Activated naive CD4-positive, alpha-beta T cell treated with anti-CD3 and anti-CD28 coated beads, Interleukin-2, amount 50 U/mL, for 24 hours (primary cell): ENCODE measurements around the gene PSAP.
A peak's percentile ranks its signal among the peaks of the same experiment; 100 is the strongest.

Experiments
- H3K27ac Mint-ChIP-seq: one replicate; pipeline ENCODE4 v1.8.0; 2021; ENCODE audit warnings: mild to moderate bottlenecking, mixed read lengths
- H3K27me3 Mint-ChIP-seq: one replicate; pipeline ENCODE4 v1.8.0; 2021; ENCODE audit warnings: mixed read lengths
- H3K36me3 Mint-ChIP-seq: one replicate; pipeline ENCODE4 v1.8.0; 2021; ENCODE audit warnings: mixed read lengths
- H3K4me1 Mint-ChIP-seq: one replicate; pipeline ENCODE4 v1.8.0; 2021; ENCODE audit warnings: mixed read lengths
- H3K4me3 Mint-ChIP-seq: one replicate; pipeline ENCODE4 v1.8.0; 2021; ENCODE audit warnings: mild to moderate bottlenecking, mixed read lengths
- H3K9me3 Mint-ChIP-seq: one replicate; pipeline ENCODE4 v1.8.0; 2021; ENCODE audit warnings: mixed read lengths

Gene PSAP

GRCh38 chr10:71780156-71780555, 70.9 kb downstream of the PSAP start:
- Mint-ChIP-seq H3K9me3 (no peaks in the 10 kb centered on the region), H3K4me3 (no peak overlapping the region), H3K27ac (no peak overlapping the region), H3K36me3 (no peaks in the 10 kb centered on the region), H3K4me1 (peaks cover 18% of the 10 kb centered on the region), H3K27me3 (no peaks in the 10 kb centered on the region)

- Mint-ChIP-seq H3K27ac (no peak overlapping the region), H3K9me3 (no peaks in the 10 kb centered on the region), H3K36me3 (no peaks in the 10 kb centered on the region), H3K4me3 (no peak overlapping the region), H3K4me1 (peaks cover 23% of the 10 kb centered on the region), H3K27me3 (no peaks in the 10 kb centered on the region)
Measured at GRCh38 chr10:71779641-71780040, 71.4 kb downstream of the PSAP start.

- Mint-ChIP-seq H3K4me3 (no peak overlapping the region), H3K36me3 (no peaks in the 10 kb centered on the region), H3K4me1 (peaks cover 35% of the 10 kb centered on the region), H3K27me3 (no peaks in the 10 kb centered on the region), H3K27ac (no peak overlapping the region), H3K9me3 (no peaks in the 10 kb centered on the region)
Measured at GRCh38 chr10:71778071-71778825, 72.8 kb downstream of the PSAP start.

GRCh38 chr10:71777213-71777985, 73.7 kb downstream of the PSAP start:
- H3K9me3 Mint-ChIP-seq: no peaks in the 10 kb centered on the region
- no peaks in the 10 kb centered on the region for H3K27me3 Mint-ChIP-seq
- no peak overlapping the region for H3K4me3 Mint-ChIP-seq
- H3K36me3 Mint-ChIP-seq: no peaks in the 10 kb centered on the region
- peaks cover 35% of the 10 kb centered on the region for H3K4me1 Mint-ChIP-seq
- H3K27ac Mint-ChIP-seq: no peak overlapping the region

DNA sequence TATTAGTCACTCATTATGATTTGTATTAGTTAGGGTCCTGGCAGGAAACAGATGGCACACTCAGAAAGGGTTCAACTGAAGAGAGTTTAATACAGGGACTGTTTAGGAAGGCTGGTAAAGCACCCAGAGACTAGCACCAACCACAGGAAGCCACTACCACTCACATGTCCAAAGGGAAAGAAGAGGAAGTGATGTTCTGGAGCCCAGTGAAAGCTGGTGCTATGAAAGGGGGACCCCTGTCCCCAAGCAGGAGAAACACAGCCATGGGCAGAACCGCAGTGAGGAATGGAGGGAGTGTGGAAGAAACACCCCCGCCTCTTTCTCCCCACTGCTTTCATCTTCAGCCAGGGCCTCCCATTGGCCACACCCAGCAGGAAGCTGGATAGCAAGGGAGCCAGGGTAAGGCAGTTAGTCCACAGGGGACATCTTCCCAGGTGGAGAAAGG, 74.5 kb downstream of the PSAP start:
- H3K9me3 Mint-ChIP-seq: no peaks in the 10 kb centered on the region
- no peak overlapping the region for H3K4me3 Mint-ChIP-seq
- no peak overlapping the region for H3K27ac Mint-ChIP-seq
- peaks cover 9% of the 10 kb centered on the region for H3K36me3 Mint-ChIP-seq
- no peaks in the 10 kb centered on the region for H3K27me3 Mint-ChIP-seq
- peaks cover 36% of the 10 kb centered on the region for H3K4me1 Mint-ChIP-seq

DNA sequence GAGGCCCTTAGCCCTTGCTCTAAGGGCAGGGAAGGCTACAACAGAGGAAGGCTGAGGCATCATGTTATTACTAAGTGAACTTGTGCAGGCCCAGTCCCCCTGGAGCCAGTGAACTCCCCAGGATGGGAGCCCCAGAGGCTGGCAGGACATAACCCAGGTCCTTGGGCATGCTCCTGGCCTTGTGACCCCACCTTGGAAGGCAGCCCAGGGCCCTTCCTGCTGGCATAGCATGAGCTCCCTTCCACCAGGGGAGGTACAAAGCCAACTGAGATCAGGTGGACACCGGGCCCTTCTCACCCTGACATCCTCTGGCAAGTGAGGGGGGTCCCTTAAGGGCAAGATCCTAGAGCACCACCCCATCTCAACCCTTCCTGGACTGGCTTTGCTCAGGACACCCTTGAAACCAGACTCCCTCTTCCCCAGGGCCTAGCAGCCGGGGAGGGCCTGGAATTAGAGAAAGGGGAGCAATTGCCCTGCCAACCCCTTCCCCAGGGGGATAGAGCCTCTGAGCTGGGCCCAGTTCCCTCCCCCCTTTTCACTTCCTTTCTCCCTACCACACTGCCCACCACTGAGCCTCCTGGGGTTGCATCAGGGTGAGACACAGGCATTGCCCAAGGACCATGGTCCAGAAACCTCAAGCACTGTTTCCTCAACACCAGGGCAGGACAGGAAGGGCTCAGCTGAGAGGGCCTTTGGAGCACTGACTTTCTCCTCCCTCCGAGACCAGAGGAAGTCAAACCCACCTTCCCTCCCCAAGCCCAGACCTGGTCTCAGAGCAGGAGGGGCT, 75.9 kb downstream of the PSAP start:
- peaks cover 46% of the 10 kb centered on the region for H3K4me1 Mint-ChIP-seq
- H3K4me3 Mint-ChIP-seq: peak overlapping the region; percentile 95
- no peaks in the 10 kb centered on the region for H3K27me3 Mint-ChIP-seq
- H3K9me3 Mint-ChIP-seq: no peaks in the 10 kb centered on the region
- H3K27ac Mint-ChIP-seq: peak overlapping the region; percentile 98
- H3K36me3 Mint-ChIP-seq: peaks cover 14% of the 10 kb centered on the region

DNA sequence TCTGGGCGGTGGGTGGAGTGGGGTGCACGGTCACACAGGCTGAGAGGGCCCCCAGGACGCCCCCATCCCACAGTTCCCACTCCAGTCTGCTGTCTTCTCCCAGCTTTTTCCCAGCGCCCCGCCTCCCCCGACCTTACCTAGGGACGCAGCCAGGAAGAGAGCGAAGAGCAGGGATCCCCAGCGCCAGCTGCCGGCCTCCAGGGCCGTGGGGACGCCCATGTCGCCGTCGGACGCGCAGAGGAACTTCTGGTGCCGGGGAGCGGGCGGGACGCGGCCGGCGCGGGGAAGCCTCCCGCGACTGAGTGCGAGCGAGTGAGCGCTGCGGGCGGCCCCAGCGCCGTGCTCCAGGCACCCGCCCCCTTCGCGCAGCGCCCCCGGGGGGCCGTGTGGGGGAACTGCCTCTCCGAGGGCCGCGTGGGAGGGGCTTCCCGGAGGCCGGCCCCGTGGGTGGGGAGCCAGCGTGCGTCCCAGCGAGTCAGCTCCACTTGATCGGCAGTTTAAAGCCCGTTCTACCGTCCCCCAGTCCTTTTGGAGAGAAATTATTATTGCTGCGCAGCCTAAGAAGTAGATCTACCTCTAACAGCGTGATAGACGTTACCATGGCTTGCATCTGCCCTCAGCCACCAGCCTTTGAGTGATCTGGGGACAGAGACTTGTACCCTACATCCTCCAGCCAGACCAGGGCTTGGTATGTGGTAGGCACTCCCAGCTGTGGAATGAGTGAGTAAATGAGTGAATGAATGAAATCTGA, 77.7 kb downstream of the PSAP start, which contains the start of gene VSIR:
Gene VSIR, minus strand, starts transcription at position 300 of the 751 bp plus-strand sequence. Its CDS starts 81 bp downstream, at position 219.
- Mint-ChIP-seq H3K9me3 (no peaks in the 10 kb centered on the region), H3K4me1 (peaks cover 60% of the 10 kb centered on the region), H3K4me3 (peak within 1 kb of the TSS; percentile 95), H3K27ac (peak within 1 kb of the TSS; percentile 98), H3K36me3 (peaks cover 26% of the 10 kb centered on the region), H3K27me3 (no peaks in the 10 kb centered on the region)

- Mint-ChIP-seq H3K9me3 (no peaks in the 10 kb centered on the region), H3K36me3 (peaks cover 26% of the 10 kb centered on the region)
Measured at GRCh38 chr10:71772832-71773220, 78.2 kb downstream of the PSAP start.

DNA sequence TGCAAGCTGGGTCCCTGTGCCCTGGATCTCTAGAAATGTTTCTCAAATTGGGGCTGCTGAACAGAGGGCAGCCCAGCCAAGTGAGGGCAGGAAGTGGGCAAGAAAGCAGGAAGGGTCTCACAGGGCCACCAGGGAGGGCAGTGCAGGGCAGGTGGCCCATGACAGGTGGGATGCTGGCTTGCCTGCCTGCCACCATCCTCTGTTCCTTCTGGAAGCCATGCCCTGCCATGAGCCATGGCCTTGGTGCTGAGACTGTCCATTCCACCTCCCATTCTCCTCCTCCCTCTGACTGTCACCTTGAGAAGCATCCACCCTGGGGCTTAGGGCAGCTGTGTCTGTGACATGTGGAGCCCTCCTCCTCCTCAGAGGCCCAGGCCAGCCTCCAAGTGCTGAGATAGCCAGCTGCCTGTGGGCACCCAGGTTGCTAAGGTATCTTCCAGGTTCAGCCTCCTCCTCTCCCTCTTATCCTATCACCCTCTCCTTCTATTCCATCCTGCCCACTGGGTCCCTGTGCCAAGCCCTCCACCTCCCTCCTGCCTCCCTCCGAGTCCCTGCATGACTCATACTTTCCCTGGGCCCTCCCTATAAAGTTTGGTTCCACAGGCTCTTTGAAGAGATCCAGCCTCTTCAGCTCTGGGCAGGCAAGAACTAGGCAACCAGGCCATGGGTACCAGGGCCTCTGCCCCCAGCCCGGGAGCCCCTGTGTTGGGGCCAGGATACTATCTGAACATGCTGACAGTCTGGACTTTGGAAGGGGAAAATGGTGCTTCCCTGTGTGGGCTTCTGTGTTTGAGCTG, 79.0 kb downstream of the PSAP start:
- Mint-ChIP-seq H3K4me1 (peaks cover 73% of the 10 kb centered on the region), H3K9me3 (no peaks in the 10 kb centered on the region), H3K27ac (peak overlapping the region; percentile 97), H3K4me3 (peak overlapping the region; percentile 95), H3K27me3 (no peaks in the 10 kb centered on the region), H3K36me3 (peaks cover 29% of the 10 kb centered on the region)

More at GRCh38 chr10:71772832-71773220, 78.2 kb downstream of the PSAP start:
- H3K4me3 Mint-ChIP-seq: peak overlapping the region; percentile 95
- H3K4me1 Mint-ChIP-seq: peaks cover 65% of the 10 kb centered on the region
- no peaks in the 10 kb centered on the region for H3K27me3 Mint-ChIP-seq
- peak overlapping the region; percentile 62 for H3K27ac Mint-ChIP-seq

DNA sequence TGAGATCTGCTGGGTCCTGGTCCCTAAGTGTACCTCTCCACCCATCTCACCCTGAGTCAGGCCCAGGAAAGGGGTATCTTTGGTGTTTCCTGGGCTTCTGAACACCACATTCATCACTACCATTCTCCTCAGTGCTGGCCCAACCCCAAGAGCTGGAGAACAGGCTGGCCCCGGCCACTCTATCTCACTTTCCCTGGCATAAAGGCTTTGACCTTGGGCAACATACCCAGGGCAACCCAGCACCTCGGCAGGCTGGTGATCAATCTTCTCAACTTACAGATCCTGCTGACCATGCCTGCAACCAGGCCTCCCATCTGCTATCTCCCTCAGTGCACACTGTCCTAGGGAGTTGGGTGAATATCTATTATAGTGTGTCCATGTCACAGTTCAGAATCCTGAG, 79.8 kb downstream of the PSAP start:
- Mint-ChIP-seq H3K9me3 (no peaks in the 10 kb centered on the region), H3K27ac (peak overlapping the region; percentile 97), H3K4me1 (peaks cover 74% of the 10 kb centered on the region), H3K27me3 (no peaks in the 10 kb centered on the region), H3K4me3 (peak overlapping the region; percentile 95), H3K36me3 (peaks cover 33% of the 10 kb centered on the region)

DNA sequence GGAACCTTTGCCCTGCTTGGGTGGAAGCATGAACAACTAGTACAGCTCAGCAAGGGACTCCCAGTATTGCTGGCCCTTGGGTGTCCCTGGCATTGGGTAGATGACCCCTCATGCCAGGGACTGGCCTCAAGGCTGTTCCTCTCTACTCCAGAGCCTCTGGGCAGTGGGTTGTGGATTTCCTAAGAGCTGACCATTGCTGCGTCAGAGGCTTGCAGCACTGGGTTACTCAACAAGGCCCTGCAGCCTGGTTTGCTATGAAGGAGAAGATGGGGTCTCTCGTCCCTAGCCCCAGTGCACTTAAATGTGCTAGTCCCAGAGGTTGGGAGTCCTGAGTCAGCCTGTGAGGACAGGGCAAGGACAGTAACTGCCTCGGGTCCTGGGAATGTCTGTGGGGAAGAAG, 80.3 kb downstream of the PSAP start:
- H3K4me1 Mint-ChIP-seq: peaks cover 74% of the 10 kb centered on the region
- no peaks in the 10 kb centered on the region for H3K9me3 Mint-ChIP-seq
- peak overlapping the region; percentile 83 for H3K27ac Mint-ChIP-seq
- no peaks in the 10 kb centered on the region for H3K27me3 Mint-ChIP-seq
- H3K4me3 Mint-ChIP-seq: peak overlapping the region; percentile 95
- H3K36me3 Mint-ChIP-seq: peaks cover 33% of the 10 kb centered on the region

- Mint-ChIP-seq H3K4me1 (peaks cover 74% of the 10 kb centered on the region), H3K27ac (peak overlapping the region; percentile 94), H3K4me3 (peak overlapping the region; percentile 95), H3K27me3 (no peaks in the 10 kb centered on the region), H3K9me3 (no peaks in the 10 kb centered on the region), H3K36me3 (peaks cover 34% of the 10 kb centered on the region)
Measured at GRCh38 chr10:71770255-71770654, 80.8 kb downstream of the PSAP start.

- peak overlapping the region; percentile 95 for H3K4me3 Mint-ChIP-seq
- no peaks in the 10 kb centered on the region for H3K9me3 Mint-ChIP-seq
- no peaks in the 10 kb centered on the region for H3K27me3 Mint-ChIP-seq
- peak overlapping the region; percentile 94 for H3K27ac Mint-ChIP-seq
- H3K36me3 Mint-ChIP-seq: peaks cover 36% of the 10 kb centered on the region
- H3K4me1 Mint-ChIP-seq: peaks cover 74% of the 10 kb centered on the region
Measured at GRCh38 chr10:71769279-71769823, 81.7 kb downstream of the PSAP start.

- Mint-ChIP-seq H3K4me3 (peak overlapping the region; percentile 95), H3K27ac (peak overlapping the region; percentile 97), H3K36me3 (peaks cover 36% of the 10 kb centered on the region), H3K4me1 (peaks cover 81% of the 10 kb centered on the region), H3K27me3 (no peaks in the 10 kb centered on the region), H3K9me3 (no peaks in the 10 kb centered on the region)
Measured at GRCh38 chr10:71767420-71768035, 83.5 kb downstream of the PSAP start.
